Stimulated activated effector memory CD8-positive, alpha-beta T cell treated with anti-CD3 and anti-CD28 coated beads, Interleukin-12 subunit alpha, Interleukin-12 subunit beta, amount 100 ng/mL, for 72 hours (primary cell): ENCODE data around the gene ZNF32.
A peak's percentile ranks its signal among the peaks of the same experiment; 100 is the strongest.
"Not testable (repeated sequence)": the region's sequence is repeated elsewhere in the genome, so short reads cannot be mapped to it uniquely, and the experiment has no call there.

Experiments
- ATAC-seq: fragments of 150-1000 bp; cut with Tn5 transposase; 2 replicates; pipeline ENCODE4 v1.10.0; 2021
- DNase-seq, 2 donors: peaks; one replicate each; pipeline ENCODE4 v3.0.0; 2021 to 2022; ENCODE audit warnings: low spot score in 2 of 2
- H3K27ac Mint-ChIP-seq: one replicate; pipeline ENCODE4 v1.8.0; 2022; ENCODE audit warnings: mild to moderate bottlenecking, mixed read lengths
- H3K36me3 Mint-ChIP-seq: one replicate; pipeline ENCODE4 v1.8.0; 2022; ENCODE audit warnings: mild to moderate bottlenecking, mixed read lengths
- H3K4me1 Mint-ChIP-seq: one replicate; pipeline ENCODE4 v1.8.0; 2022; ENCODE audit warnings: mixed read lengths
- H3K4me3 Mint-ChIP-seq: one replicate; pipeline ENCODE4 v1.8.0; 2022; ENCODE audit warnings: mild to moderate bottlenecking, mixed read lengths
- H3K9me3 Mint-ChIP-seq: one replicate; pipeline ENCODE4 v1.8.0; 2022; ENCODE audit warnings: mixed read lengths

Gene ZNF32

DNA sequence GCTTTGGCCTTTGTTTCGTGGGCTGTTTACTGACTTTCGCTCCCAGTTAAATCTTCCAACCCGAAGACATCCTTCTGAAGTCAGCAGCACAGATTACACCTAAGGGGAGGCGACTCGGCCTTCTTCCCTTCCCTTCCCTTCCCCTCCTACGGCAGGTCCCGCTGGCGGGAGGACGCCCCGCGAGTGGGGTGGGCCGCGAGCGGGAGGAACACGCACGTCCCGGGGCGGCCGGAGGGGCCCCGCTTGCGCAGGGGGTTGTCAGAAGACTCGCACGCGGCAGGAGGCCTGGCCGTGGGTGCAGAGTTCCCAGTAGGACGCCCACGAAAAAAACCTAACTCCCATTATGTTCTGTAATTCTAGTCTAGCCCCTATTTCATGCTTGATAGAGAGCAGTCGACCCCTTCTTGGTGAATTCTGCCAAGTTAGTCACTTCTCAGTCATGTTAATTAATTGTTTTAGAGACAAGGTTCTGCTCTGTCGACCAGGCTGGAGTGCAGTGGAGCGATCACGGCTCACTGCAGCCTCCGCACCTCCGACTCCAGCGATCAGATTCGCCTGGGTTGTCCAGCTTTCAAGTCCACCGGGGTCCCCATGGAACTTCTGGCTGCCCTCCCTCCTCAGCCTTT, 19.2 kb upstream of the ZNF32 start:
- peaks cover under 1% of the 10 kb centered on the region for H3K9me3 Mint-ChIP-seq
- DNase-seq (no peak), ATAC-seq (no peak)
- no peak overlapping the region for H3K4me3 Mint-ChIP-seq
- no peak overlapping the region for H3K27ac Mint-ChIP-seq
- H3K36me3 Mint-ChIP-seq: no peaks in the 10 kb centered on the region
- H3K4me1 Mint-ChIP-seq: no peaks in the 10 kb centered on the region

DNA sequence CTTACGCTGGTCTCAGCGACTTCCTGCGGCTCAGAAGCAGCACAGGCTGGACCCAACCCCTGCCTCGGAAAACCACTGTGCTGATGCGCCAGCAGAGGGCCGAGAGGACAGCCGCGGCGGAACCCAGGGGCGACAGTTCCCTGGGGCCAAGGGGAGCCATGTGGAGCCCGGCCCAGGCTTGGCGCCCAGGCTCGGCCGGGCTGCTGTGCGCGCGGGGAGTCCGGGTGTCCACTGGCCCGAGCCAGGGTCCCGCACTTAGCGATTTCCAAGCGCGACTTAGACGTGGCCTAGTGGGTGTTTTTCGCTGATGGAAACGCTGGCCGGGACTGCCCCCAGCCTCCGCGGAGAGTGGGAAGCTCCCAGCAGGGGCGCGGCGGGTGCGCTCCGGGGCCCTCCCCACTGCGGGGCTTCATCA, 18.6 kb upstream of the ZNF32 start:
- Mint-ChIP-seq H3K4me3 (no peak overlapping the region), H3K36me3 (no peaks in the 10 kb centered on the region), H3K4me1 (no peaks in the 10 kb centered on the region), H3K9me3 (peaks cover 3% of the 10 kb centered on the region), H3K27ac (no peak overlapping the region)
- DNase-seq: no peak
- ATAC-seq: no peak

DNA sequence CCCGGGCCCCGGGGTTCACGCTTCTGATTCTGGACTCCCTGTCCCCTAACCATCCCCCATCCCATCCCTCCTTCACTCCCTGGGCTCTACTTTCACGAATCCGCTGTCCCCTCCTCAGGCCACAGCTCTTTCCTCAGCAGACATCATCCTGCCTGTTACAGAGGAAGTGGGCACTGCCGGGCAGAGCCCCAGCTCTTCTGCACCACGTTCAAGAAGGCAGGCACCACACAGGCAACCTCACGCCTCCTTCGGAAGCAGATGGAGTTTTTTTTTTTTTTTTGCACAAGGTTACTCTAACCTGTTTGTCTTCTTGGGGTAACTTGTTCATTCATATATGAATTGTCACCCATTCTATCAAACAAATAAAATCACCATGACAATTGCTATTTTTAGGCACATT, 17.9 kb upstream of the ZNF32 start:
- no peak for ATAC-seq
- H3K4me3 Mint-ChIP-seq: no peak overlapping the region
- no peaks in the 10 kb centered on the region for H3K36me3 Mint-ChIP-seq
- peak overlapping the region; percentile 48 for H3K27ac Mint-ChIP-seq
- peaks cover 3% of the 10 kb centered on the region for H3K9me3 Mint-ChIP-seq
- DNase-seq: no peak
- H3K4me1 Mint-ChIP-seq: no peaks in the 10 kb centered on the region

DNA sequence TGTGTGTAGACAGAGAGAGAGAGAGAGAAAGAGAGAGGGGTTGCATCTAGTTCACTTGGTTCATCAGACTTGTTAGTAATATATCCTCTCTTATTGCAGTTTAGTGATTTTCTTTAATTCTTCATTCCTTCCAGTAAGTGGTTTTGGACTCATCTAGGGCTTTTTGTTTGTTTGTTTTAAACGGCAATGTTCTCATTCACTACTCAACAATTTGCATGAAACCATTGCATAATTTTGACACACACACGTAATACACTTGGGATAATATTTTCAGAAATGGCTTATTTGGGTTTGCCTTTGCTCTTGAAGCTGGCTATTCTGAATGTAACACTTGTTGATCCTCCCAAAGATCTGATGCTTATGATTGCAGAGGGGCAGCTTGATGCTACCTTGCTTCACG, 16.4 kb upstream of the ZNF32 start:
- H3K36me3 Mint-ChIP-seq: no peaks in the 10 kb centered on the region
- DNase-seq (no peak), ATAC-seq (no peak)
- H3K27ac Mint-ChIP-seq: no peak overlapping the region
- peaks cover 3% of the 10 kb centered on the region for H3K9me3 Mint-ChIP-seq
- no peaks in the 10 kb centered on the region for H3K4me1 Mint-ChIP-seq
- H3K4me3 Mint-ChIP-seq: no peak overlapping the region

DNA sequence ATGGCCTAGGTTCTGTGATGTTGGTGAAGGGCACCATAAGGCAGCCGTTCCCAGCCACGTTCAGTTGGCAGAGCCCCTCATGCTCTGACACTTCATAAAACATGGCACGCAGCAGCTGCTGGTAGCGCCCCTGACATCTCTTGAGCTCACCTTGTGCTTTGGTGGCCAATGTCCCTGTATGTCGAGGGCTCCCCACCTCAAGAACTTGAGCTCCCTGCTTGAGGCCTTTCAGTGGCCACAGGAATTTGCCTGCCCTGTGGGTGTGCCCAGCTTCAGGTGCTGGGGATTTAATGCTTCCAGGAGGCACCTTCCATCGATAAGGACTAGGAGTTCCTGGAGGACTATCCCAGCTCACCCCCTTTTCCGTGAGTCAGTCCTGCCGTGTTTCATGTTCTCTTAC, 9.5 kb upstream of the ZNF32 start:
- Mint-ChIP-seq H3K9me3 (peaks cover 3% of the 10 kb centered on the region), H3K36me3 (no peaks in the 10 kb centered on the region), H3K4me3 (no peak overlapping the region), H3K4me1 (no peaks in the 10 kb centered on the region), H3K27ac (no peak overlapping the region)
- DNase-seq (no peak), ATAC-seq (no peak)

DNA sequence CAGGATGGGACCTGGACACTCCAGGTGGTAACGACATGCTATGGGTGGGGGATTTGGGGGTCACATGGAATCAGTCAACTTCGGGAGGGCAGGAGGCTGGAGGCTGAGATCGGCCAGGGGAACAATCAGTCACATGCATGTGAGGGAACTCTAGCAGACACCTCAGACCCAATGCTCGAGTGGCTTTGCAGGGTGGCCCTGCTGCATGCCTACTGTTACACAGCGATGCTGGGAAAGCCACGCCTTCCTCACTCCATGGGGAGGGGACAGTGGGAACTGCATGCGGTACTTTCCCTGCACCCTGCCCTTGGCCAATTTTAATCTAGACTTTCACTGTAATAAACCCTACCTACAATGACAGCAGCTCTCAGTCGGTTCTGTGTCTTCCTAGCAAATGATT, 6.6 kb upstream of the ZNF32 start:
- H3K4me3 Mint-ChIP-seq: no peak overlapping the region
- no peak for DNase-seq
- H3K4me1 Mint-ChIP-seq: no peaks in the 10 kb centered on the region
- no peak overlapping the region for H3K27ac Mint-ChIP-seq
- no peaks in the 10 kb centered on the region for H3K36me3 Mint-ChIP-seq
- no peak for ATAC-seq
- no peaks in the 10 kb centered on the region for H3K9me3 Mint-ChIP-seq

DNA sequence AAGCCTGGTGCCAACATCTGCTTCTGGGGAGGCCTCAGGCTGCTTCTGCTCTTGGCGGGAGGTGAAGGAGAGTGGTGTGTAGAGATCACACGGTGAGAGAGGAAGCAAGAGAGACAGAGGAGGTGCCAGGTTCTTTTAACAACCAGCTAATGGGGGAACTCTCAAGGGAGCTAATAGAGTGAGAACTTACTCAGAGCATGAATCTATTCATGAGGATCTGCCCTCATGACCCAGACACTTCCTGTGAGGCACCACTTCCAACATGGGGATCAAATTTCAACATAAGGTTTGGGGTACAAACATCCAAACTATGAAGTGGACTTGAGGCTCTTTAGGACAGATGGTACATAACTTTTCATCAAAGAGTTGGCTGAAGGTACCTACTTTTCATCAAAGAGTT, 5.1 kb upstream of the ZNF32 start:
- H3K36me3 Mint-ChIP-seq: no peaks in the 10 kb centered on the region
- no peak overlapping the region for H3K4me3 Mint-ChIP-seq
- no peaks in the 10 kb centered on the region for H3K9me3 Mint-ChIP-seq
- no peak for ATAC-seq
- no peak for DNase-seq
- H3K4me1 Mint-ChIP-seq: peaks cover 6% of the 10 kb centered on the region
- H3K27ac Mint-ChIP-seq: no peak overlapping the region

DNA sequence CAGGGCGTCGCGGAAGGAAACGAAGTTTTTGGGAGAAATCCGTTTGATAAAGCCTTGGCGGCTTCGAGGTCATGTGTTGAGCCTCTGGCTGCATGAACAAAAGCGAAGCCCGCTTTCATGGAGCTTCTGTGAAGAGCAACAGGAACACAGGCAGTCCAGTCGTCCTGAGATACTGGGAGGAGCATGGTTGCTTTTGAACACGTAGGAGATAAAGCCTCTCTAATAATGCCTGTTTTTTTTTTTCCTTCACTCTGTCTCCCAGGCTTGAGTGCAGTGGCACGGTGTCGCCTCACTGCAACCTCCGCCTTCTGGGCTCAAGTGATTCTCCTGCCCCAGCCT, 473 bp upstream of the ZNF32 start:
- Mint-ChIP-seq H3K27ac (peak overlapping the region; percentile 94), H3K9me3 (peaks cover 19% of the 10 kb centered on the region), H3K4me1 (peaks cover 7% of the 10 kb centered on the region), H3K36me3 (peaks cover 19% of the 10 kb centered on the region), H3K4me3 (peak overlapping the region; percentile 87)
- no peak for ATAC-seq
- DNase-seq: no peak

DNA sequence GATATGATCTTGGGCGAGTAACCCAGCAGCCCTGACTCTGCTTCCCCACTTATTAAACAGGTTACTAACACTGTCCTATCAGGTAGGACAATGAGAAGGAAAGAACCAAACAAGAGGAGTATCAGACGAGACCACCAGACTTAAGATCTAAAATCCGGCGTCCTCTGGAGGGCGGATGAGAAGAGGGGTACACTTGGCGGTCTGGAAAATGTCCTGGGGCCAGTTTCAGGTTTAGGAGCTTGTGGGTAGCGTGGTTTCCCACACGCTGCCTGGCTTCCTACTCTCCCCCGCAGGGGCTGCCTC, 635 bp downstream of the ZNF32 start:
- Mint-ChIP-seq H3K27ac (peak overlapping the region; percentile 94), H3K36me3 (peaks cover 30% of the 10 kb centered on the region), H3K4me1 (peaks cover 7% of the 10 kb centered on the region), H3K4me3 (peak overlapping the region; percentile 87), H3K9me3 (peaks cover 22% of the 10 kb centered on the region)
- ATAC-seq (no peak), DNase-seq (no peak)

DNA sequence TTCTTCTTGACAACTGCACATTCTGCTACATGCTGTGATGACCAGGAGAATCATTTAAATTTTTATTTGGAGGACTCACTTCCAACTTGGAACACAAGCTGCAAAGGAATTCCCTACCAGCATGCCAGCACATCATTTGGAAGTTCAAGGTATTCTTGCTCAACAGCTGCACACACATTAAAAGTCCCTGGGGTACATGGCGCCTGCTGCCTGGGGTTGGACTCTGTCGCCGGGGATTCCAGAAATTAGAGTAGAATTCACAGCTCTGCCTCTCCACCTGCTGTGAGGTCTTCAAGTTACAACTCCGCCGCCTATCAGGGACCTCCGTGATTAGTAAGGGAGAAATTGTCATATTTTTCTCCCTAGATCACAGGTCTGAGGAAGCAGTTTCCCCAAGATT, 1.1 kb downstream of the ZNF32 start:
- Mint-ChIP-seq H3K27ac (peak overlapping the region; percentile 94), H3K4me3 (peak overlapping the region; percentile 87), H3K9me3 (peaks cover 22% of the 10 kb centered on the region), H3K36me3 (peaks cover 35% of the 10 kb centered on the region), H3K4me1 (peaks cover 7% of the 10 kb centered on the region)
- DNase-seq (no peak), ATAC-seq (no peak)

DNA sequence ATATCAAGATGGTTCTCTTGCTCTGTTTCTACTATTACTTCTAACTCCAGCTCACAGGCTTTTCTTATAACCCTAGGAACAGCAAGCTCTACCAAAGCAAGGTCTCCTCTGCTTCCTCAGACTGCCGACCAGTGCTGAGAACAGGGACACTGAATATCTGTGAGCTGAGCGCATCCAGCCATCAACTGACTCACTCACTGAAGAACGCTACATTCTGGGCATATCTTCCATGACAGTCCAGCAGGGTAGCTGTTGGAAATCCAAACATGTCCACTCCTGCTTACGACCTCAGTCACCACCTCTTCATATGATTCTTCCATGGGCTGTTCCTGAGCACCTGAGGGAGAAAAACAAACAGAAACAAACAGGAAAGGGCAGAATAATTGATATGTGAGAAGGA, 2.8 kb downstream of the ZNF32 start:
- DNase-seq: no peak
- Mint-ChIP-seq H3K27ac (no peak overlapping the region), H3K36me3 (peaks cover 35% of the 10 kb centered on the region), H3K9me3 (peaks cover 22% of the 10 kb centered on the region), H3K4me1 (peaks cover 7% of the 10 kb centered on the region), H3K4me3 (no peak overlapping the region)
- no peak for ATAC-seq

DNA sequence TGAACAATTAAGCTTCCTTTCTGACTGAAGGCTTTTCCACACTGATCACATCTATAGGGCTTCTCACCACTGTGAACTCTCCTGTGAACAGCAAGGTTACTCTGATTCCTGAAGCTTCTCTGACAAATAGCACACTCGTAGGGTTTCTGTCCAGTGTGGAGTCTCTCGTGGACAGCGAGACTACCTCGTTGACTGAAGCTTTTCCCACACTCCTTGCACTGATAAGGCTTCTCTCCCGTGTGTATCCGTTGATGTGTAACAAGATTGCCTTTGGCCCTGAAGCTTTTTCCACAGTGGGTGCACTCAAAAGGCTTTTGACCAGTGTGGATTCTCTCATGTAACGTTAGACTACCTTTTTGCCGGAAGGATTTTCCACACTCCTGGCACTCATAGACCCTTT, 4.4 kb downstream of the ZNF32 start:
- Mint-ChIP-seq H3K4me3 (no peak overlapping the region), H3K4me1 (peaks cover 6% of the 10 kb centered on the region), H3K27ac (no peak overlapping the region), H3K36me3 (peaks cover 35% of the 10 kb centered on the region), H3K9me3 (peaks cover 23% of the 10 kb centered on the region)
- no peak for DNase-seq
- ATAC-seq: no peak

DNA sequence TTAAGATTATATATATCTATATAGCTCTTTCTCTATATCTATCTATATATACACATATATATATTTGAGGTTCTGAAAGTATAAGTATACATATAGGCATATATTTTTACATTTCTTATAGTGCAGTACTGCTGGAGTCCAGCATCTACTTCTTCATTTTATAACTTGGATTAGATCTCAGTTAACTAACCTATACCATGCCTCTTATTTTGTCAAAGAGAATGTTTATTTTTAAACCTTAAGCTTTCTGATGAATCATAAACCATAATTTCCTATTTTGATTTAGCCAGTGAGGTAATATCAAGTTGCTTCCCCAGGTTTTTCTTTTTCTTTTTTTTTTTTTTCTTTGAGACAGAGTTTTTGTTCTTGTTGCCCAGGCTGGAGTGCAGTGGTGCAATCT, 8.1 kb downstream of the ZNF32 start:
- H3K9me3 Mint-ChIP-seq: peaks cover 30% of the 10 kb centered on the region
- H3K4me3 Mint-ChIP-seq: no peak overlapping the region
- peaks cover 28% of the 10 kb centered on the region for H3K36me3 Mint-ChIP-seq
- no peaks in the 10 kb centered on the region for H3K4me1 Mint-ChIP-seq
- no peak overlapping the region for H3K27ac Mint-ChIP-seq
- no peak for ATAC-seq
- no peak for DNase-seq

DNA sequence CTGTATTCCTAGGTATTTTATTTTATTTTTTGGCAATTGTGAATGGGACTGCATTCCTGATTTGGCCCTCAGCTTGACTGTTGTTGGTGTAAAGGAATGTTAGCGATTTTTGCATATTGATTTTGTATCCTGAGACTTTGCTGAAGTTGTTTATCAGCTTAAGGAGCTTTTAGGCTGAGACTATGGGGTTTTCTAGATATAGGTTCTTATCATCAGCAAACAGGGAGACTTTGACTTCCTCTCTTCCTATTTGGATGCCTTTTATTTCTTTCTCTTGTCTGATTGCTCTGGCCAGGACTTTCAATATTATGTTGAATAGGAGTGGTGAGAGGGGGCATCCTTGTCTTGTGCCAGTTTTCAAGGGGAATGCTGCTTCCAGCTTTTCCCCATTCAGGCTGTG, 12.9 kb downstream of the ZNF32 start:
- DNase-seq, H3K4me3 Mint-ChIP-seq, ATAC-seq, H3K4me1 Mint-ChIP-seq, H3K36me3 Mint-ChIP-seq, H3K27ac Mint-ChIP-seq: not testable (repeated sequence)
- peaks cover 29% of the 10 kb centered on the region for H3K9me3 Mint-ChIP-seq

DNA sequence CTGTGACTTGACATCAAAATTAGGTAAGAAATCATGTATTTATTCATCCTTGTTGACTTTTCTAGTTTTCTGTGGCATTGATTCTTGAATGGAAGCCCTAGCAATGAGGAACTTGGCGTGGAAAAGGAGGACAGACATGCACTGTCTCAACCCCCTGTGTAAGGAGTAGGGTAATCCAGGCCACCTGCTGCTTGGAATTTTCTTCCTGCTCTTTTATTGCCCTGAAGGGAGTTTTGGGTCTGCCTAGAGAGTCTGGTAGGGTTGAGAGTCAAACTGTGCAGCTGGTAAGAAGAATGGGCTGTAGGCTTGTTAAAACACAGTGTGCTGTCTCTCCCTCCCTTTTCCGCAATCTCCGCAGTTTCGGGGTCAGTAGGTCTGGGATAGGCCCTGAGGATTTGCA, 19.7 kb downstream of the ZNF32 start:
- ATAC-seq (no peak), DNase-seq (no peak)
- Mint-ChIP-seq H3K36me3 (no peaks in the 10 kb centered on the region), H3K4me1 (no peaks in the 10 kb centered on the region), H3K4me3 (no peak overlapping the region), H3K27ac (no peak overlapping the region), H3K9me3 (peaks cover 5% of the 10 kb centered on the region)

DNA sequence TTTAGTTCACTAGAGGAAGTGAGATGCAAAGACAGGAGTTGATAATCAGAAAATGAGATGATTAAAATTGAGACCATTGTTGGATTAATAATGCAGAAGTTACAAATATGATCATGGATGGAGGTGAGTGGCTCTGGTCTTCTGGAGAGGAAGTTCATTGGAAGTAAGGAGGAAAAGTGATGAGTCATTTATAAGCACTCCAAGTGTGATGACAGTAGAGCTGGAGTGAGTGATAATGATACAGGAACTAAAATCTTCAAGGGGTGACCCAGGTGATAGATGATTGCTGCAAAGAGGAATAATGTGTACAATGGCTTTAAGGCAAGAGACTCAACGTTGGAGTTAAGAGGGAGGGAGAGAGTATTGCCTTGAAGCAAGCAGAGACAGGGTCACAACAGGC, 20.7 kb downstream of the ZNF32 start:
- DNase-seq (no peak), ATAC-seq (no peak)
- Mint-ChIP-seq H3K36me3 (no peaks in the 10 kb centered on the region), H3K4me3 (no peak overlapping the region), H3K4me1 (peaks cover 6% of the 10 kb centered on the region), H3K9me3 (peaks cover 6% of the 10 kb centered on the region), H3K27ac (no peak overlapping the region)

DNA sequence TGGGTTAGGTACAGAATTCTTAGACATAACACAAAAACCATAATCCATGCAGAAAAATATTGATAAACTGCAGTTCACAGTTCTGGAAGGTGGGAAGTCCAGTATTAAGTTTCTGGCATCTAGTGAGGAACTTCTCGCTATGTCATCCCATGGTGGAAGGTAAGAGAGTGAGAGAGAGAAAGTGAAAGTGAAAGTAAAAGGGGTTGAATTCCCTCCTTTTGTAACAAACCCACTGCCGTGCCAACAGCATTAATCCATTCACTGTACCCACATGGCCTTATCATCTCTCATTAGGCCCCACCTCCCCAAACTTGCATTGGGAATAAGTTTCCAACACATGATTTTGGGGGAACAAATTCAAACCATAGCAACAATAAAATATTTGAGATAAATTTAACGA, 25.3 kb downstream of the ZNF32 start:
- Mint-ChIP-seq H3K4me3 (no peak overlapping the region), H3K4me1 (peaks cover 12% of the 10 kb centered on the region), H3K36me3 (no peaks in the 10 kb centered on the region), H3K27ac (no peak overlapping the region), H3K9me3 (peaks cover 13% of the 10 kb centered on the region)
- ATAC-seq (no peak), DNase-seq (no peak)
